HG03378 (cell line): ENCODE results near the gene ZMPSTE24.
"Not testable (repeated sequence)": the region's sequence is repeated elsewhere in the genome, so short reads cannot be mapped to it uniquely, and the experiment has no call there.

Experiments
- ATAC-seq: cut with Tn5 transposase; IDR thresholded peaks from one replicate; pipeline ENCODE4 v1.9.1; 2021; ENCODE audit warnings: mild to moderate bottlenecking, moderate library complexity; ENCODE audit not compliant: unreplicated experiment

Gene ZMPSTE24

GRCh38 chr1:40257688-40258444 lies at the start of gene ZMPSTE24:
TSS of gene ZMPSTE24 (plus strand) at chr1:40258236. CDS start at chr1:40258272, 36 bp downstream.
- peak; percentile 84 for ATAC-seq

- no peak for ATAC-seq
Measured at GRCh38 chr1:40210511-40211204, 47.4 kb upstream of the ZMPSTE24 start.

- no peak for ATAC-seq
Measured at GRCh38 chr1:40218333-40218732, 39.7 kb upstream of the ZMPSTE24 start.

- not testable (repeated sequence) for ATAC-seq
Measured at GRCh38 chr1:40221471-40221905, 36.5 kb upstream of the ZMPSTE24 start.

GRCh38 chr1:40221977-40222772 lies 35.9 kb upstream of the ZMPSTE24 start:
- no peak for ATAC-seq

- ATAC-seq, result no peak
Measured at GRCh38 chr1:40224040-40224439, 34.0 kb upstream of the ZMPSTE24 start.

GRCh38 chr1:40226192-40226591 lies 31.8 kb upstream of the ZMPSTE24 start:
- ATAC-seq, result no peak

- ATAC-seq, result peak; percentile 93
Measured at GRCh38 chr1:40232444-40232843, 25.6 kb upstream of the ZMPSTE24 start.

GRCh38 chr1:40239626-40240025 lies 18.4 kb upstream of the ZMPSTE24 start:
- ATAC-seq, result no peak

GRCh38 chr1:40240390-40240789 lies 17.6 kb upstream of the ZMPSTE24 start:
- ATAC-seq, result no peak

GRCh38 chr1:40241362-40241761 lies 16.7 kb upstream of the ZMPSTE24 start:
- ATAC-seq, result no peak

GRCh38 chr1:40243351-40243750 lies 14.7 kb upstream of the ZMPSTE24 start:
- ATAC-seq, result no peak

- no peak for ATAC-seq
Measured at GRCh38 chr1:40244138-40244744, 13.8 kb upstream of the ZMPSTE24 start.

GRCh38 chr1:40245686-40246085 lies 12.3 kb upstream of the ZMPSTE24 start:
- ATAC-seq, result no peak

- ATAC-seq, result no peak
Measured at GRCh38 chr1:40247655-40248054, 10.4 kb upstream of the ZMPSTE24 start, which contains the start of gene TMCO2. TSS of gene TMCO2 (plus strand) at chr1:40247937. CDS start at chr1:40247994, 57 bp downstream.

GRCh38 chr1:40248412-40248811 lies 9.6 kb upstream of the ZMPSTE24 start:
- no peak for ATAC-seq

GRCh38 chr1:40251456-40251855 lies 6.6 kb upstream of the ZMPSTE24 start:
- ATAC-seq, result no peak

GRCh38 chr1:40252601-40253000 lies 5.4 kb upstream of the ZMPSTE24 start:
- ATAC-seq, result no peak

- no peak for ATAC-seq
Measured at GRCh38 chr1:40255231-40255630, 2.8 kb upstream of the ZMPSTE24 start.

- no peak for ATAC-seq
Measured at GRCh38 chr1:40256401-40257084, 1.5 kb upstream of the ZMPSTE24 start.
